NCI-H748 treated with DMSO at 0.1 percent for 48 hours (cell line): ENCODE measurements around the gene PRF1.
"Not testable (repeated sequence)": the region's sequence is repeated elsewhere in the genome, so short reads cannot be mapped to it uniquely, and the experiment has no call there.

Experiments used
- DNase-seq: peaks from one replicate; lab custom pipeline; 2025; lab: John Stamatoyannopoulos, UW

The PRF1 gene

DNA sequence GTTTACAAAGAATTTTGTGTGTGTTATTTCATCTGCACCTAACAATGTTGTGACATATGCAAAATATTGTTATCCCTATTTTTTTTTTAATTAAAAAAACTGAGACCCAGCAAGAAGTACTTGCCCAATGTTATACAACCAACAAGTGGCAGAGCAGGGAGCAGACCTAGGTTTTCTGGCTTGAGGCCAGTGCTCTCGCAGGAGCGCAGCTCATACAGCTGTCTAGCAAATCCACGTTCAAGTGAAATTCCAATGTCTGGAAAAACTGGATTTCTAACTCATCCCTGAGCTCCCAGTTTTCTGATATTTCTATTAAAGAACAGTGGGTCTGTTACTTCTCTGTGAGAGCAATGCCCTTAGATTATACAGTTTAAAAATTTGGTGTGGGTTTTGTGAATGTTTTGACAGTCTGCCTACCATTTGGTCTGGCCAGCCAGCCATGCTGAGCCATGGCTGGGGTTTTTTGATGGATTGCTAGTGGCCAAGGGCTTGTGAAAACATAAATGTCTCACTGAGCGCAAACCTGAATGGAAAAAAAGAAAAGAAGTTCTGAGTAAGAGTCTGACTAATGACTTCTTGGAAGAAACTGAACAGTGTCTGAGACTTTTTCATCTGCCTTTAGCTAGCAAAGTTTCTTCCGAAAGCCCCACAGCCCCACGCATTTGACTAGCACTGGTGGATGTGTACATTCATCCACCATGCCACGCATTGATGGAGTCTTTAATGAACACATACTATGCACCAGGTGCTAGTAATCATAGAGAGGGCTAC lies 15.4 kb upstream of the PRF1 start:
- DNase-seq = no peak

DNA sequence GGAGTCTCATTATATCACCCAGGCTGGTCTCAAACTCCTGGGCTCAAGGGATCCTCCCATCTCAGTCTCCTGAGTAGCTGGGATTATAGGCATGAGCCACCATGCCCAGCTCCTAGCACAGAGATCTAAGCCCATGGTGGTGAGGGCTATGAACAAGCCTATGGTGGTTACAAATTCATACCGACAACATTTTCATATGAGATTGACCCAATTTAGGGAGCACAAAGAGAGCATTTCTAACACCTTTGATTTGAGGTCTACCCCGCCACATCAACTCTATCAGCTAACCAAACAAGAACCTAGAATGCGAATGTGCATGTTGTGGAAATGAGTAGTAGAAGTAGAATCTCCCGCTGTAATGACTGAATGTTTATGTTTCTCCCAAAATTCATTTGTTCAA lies 14.2 kb upstream of the PRF1 start:
- no peak for DNase-seq

DNA sequence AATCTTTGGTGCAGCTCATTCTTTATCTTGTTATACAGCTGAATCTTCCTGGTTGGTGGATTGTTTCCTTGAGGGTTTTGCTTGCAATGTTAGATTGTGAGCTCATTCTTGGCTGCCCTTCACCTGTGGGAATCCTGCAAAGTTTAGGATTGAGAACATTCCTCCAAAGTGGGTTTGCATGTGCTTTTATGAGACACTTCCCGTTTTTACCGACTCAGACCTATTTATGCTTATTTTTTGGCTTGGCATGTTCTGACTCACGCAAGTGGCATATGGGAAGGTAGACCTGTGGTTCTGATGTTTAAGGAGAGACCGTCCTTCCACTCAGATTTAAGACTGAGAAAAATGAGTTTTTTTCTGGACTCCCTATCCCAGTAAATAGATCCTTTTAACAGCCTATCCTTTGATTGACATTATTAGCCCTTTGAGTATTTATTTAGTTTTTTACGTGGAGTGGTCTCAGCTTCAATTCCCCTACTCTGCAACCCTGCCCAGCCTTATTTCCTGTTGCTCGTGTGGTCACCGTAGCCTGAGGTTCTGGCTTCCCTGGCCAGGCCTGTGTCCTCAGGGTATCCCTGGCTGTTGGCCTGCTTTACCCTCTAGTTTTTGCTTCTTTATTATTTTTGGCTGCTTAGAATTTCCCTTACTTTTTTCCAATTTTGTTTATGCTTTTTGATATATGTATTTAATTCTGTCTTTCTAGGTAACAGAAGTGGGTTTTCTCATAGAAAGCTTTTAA lies 13.4 kb upstream of the PRF1 start:
- no peak for DNase-seq

DNA sequence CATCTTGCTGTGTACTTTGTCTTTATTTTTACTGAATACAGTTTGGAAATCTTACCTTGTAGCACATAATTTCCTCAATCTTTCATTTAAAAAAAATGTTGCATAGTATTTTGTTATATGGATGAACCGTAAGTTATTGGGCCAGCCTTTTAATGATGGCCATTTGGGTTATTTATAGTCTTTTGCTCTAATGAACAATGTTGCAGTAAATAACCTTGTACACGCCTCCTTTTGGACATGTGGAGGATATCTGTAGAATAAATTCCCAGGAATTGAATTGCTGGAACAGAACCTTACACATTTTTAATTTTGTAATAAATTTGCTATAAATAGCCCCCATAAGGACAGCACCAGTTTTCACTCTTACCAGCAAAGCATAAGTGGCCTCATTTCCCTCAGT lies 12.7 kb upstream of the PRF1 start:
- DNase-seq = no peak

DNA sequence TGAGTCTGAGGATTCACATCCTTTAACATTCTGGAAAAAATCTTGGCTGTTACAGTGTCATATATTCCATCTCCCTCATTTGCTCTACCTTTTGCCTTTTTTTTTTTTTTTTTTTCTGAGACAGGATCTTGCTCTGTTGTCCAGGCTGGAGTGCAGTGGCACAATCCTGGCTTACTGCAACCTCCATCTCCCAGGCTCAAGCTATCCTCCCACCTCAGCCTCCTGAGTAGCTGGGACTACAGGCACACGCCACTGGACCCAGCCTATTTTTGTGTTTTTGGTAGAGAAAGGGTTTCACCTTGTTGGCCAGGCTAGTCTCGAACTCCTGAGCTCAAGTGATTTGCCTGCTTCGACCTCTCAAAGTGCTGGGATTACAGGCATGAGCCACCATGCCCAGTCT lies 11.8 kb upstream of the PRF1 start:
- DNase-seq = not testable (repeated sequence)

DNA sequence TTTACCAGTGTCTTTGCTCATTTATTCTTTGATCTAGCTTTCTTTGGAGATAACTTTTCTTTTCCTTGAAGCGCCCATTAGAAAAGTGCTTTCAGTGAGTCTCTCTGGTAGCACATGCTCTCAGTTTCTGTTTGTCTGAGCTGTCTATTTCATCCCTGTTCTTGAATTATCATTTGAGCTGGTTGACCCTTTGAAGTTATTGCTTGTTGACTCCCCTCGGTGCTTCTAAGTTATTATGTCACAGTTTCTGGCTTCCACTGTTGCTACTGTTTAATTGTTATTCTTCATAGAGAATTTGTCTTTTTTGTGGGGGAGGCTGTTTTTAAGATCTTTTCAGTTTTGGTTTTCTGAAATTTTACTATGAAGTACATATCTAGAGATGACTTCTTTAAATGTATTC lies 11.4 kb upstream of the PRF1 start:
- DNase-seq = no peak

DNA sequence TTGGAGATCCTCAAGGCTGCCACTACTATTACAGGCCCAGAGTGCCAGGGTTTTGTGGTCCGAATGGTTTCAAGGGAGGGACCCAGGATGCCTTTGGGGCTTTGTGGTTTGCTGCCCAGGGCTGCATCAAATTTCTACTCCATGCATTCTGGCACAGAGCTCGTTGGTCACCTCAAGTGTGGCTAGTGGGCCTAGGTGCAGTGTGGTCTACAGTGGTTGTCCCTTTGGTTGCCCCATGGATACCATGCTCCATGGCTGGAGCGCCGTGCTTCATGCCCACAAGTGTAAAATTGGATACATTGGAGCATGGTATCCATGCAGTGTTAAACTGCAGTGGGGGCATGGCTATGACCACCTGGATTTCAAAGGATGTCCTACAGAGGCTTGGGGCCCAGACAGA lies 5.4 kb upstream of the PRF1 start:
- no peak for DNase-seq

DNA sequence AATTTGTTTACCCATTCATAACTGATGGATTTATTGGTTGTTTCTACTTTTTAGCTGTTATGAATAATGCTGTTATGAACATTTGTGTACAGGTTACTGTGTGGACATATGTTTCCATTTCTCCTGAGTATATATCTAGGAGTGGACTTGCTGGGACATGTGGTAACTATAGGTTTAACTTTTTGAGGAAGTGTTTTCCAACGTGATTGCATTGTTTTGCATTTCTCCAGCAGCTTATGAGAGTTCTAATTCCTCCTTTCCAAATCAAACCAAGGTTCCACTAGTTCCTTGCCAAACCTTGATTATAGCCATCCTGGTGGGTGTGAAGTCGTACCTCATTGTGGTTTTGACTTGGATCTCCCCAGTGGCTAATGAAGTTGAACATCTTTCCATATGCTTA lies 2.6 kb upstream of the PRF1 start:
- no peak for DNase-seq

DNA sequence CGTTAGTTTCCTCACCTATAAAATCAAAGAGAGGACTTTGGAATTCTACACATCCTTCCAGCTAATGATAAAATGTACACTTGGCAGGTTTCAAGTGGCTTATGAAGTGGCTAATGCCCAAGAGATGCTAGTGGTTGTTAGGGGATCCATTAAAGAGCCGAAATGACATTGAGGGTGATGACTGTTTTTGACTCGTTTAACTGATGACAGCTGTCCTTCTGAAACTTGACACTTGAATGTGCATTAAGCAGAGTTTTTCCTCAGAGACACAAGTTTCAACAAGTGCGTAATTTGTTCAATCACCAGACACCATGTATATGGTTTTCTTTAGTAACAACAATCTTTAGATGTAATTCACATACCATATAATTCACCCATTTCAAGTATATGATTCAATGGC lies 1.6 kb upstream of the PRF1 start:
- DNase-seq = no peak

DNA sequence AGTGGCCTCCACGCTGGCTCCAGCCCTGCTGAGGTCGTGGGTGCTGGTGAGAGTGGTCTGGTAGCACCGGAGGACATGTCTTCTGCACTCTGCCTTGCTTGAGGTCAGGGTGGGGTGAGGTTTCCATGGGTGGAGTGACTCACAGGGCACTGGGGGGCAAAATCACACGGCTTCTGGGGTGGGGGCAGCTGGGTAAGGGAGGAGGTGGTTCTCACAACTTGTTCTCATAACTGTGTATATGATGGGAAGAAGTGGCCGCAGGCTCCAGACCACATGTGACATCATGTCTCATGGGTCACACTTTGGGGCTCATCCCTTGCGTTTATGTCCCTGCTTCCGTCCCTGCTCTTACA lies 884 bp upstream of the PRF1 start:
- DNase-seq = no peak

DNA sequence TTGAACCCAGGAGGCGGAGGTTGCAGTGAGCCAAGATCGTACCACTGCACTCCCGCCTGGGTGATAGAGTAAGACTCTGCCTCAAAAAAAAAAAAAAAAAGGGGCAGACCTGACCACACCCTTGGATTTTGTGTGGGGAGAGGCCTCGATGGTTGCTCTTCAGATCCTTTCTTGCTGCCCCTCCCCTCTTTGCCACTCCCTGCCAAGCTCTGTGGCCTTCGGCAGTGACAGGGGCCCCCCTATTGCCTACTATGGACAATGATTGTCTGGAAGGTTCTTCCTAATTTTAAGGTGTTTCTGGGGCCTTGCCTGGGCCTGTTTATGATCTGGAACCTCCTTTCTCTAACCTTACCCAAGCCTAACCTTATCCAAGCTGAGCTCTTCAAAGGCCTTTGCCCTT lies 795 bp downstream of the PRF1 start:
- DNase-seq = no peak

DNA sequence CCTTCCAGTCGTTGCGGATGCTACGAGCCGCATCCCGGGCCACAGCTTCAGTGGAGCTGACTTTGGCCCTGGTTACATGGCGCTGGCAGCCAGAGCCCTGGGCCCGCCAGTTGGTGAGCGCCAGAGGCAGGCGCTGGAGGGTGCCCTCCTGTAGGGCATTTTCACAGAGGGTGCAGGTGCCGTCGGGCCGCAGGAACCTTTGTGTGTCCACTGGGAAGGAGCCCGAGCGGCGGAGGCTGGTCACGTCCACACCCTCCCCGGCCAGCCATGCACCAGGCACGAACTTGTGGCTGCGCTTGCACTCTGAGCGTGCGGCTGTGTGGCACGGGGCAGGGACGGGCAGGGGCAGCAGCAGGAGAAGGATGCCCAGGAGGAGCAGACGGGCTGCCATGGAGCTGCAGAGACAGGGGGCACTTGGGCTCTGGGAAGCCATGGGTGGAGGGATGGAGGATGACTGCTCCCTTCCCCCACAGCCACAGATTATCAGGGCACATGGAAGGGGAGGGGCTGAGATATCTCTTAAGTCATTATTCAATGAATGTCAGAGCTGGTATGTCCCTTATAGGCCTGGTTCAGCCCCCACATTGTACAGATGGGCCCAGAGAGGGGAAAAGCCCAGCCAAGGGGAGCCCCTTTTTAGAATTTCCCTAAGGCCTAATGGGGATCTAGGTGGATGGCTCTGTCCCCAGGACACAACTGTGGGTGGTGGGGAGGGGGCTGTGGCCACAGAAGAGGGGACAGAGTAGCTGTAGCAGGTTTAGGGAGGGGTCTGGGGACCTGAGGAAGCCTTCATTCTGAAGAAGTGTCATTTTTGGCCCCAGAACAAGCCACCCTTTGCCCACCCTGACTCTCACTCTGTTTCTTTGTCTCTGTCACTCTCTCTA lies 1.8 kb downstream of the PRF1 start:
- DNase-seq = no peak

DNA sequence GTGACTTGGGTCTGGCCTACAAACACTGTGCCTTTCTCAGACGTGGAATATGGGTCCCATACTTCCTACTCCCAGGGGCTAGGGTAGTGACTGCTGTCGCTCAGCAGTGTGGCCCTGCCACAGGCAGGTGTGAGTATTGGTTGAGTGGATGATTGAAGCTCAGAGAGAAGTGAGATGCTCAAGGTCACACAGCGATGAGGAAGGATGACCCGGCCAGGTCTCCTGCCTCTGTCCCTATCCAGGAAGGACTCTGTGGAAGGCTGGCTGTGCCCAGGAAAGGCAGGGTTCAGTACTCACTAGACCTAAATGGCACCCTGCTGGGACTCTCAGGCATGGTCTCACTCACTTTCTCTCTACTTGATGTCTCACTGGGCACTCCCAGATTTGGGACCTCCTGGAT lies 2.8 kb downstream of the PRF1 start:
- no peak for DNase-seq

DNA sequence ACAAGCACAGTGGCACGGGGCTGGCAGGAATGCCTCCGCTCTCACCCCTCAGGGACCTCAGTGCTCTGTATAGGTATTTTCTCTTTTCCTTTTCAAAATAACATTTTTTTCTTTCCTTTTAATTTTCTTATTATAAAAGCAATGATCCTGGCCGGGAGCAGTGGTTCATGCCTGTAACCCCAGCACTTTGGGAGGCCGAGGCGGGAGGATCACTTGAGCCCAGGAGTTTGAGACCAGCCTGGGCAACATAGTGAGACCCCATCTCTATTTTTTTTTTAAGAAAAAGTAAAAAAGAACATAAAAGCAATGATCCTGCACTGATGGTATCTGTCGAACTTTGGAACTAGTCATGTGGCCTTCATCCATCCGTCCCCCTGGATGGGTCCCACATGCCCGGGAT lies 3.2 kb downstream of the PRF1 start:
- no peak for DNase-seq

DNA sequence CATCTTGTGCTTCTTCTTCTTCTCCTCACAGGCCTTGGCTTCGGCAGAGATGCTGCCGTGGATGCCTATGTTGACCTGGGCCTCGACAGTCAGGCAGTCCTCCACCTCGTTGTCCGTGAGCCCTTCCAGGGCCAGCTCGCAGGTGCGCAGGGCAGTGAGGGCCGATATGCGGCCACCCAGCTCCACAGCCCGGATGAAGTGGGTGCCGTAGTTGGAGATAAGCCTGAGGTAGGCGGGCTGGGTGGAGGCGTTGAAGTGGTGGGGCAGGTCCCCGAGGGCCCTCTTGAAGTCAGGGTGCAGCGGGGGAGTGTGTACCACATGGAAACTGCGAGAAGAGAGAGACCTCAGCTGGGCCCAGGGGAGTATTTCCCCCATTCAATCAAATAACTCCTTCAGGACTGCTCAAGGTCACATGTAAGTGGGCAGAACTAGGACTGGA lies 3.7 kb downstream of the PRF1 start:
- DNase-seq = no peak

DNA sequence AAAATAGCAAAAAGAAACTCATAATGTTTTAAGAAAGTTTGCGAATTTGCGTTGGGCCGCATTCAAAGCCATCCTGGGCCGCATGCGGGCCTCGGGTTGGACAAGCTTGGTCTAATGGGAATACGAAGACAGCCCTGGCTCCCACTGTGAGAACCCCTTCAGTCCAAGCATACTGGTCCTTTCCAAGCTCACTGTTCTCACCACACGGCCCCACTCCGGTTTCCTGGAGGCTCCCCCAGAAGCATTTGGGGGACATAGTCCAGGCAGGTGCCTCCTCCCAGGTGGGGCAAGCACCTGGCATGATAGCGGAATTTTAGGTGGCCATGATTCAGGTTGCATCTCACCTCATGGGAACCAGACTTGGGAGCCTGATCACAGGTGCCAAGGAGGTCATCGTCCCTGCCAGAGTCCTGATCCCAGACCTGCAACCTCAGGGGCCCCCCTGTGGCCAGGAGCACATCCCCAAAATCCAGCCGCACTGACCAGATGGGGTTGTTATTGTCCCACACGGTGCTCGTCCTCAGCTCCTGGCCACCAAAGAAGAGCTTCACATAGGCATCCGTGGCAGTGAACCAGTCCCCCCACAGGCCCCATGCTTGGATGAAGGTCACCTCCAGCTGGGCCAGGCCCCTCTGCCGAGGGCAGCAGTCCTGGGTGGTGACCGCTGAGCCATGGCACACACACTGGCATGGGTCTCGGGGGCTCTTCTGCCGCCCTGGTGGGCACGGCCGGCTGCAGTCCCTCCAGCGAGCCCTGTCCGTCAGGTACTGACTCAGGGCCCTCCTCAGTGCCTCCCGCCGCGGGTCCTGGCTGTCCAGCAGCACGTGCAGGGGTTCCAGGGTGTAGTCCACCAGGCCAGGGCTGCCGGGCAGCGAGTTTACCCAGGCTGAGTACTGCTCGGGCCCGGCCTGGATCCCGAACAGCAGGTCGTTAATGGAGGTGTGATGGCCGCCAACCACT lies 4.4 kb downstream of the PRF1 start:
- no peak for DNase-seq

DNA sequence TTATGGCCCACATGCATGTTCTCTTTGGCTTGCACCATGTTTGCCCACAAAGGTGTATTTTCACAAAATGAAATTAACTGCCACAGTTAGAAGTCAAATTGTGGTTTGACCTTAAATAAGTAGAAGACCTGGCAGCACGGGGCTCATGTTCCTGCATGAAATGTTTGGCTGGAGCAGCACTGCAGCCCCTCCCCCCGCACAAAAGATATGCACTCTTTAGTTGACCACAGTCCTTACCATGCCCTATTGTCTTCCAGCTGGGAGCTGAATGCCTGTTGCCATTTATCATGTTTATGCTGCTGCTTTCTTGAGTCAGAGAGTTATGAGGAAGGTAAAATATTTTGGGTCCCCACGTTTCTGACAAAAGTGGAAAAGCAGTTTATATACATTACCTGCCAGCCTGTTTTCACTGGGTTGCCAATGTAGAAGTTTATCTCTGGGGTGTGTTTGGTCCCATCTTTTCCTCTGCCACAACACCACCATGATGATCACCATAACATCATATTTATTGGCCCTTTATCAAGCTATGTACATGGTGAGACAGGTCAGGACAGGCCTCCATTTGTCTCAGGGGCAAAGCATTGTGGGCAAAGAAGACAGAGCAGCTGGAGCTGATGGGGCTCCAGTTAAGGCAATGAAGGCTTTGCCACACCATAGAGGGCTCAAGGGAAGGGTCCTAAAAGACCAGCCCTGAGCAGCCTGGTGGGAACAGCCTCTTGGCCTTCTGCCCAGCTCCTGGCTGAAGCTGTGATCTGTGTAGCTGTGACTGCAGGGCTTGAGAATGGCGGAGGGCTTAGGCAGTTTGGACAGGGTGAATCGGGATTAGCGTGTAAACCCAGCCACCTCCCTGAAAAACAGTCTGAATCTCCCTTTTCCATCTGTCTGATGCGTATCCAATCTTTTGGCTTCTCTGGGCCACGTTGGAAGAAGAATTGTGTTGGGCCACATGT lies 5.4 kb downstream of the PRF1 start:
- DNase-seq = no peak

DNA sequence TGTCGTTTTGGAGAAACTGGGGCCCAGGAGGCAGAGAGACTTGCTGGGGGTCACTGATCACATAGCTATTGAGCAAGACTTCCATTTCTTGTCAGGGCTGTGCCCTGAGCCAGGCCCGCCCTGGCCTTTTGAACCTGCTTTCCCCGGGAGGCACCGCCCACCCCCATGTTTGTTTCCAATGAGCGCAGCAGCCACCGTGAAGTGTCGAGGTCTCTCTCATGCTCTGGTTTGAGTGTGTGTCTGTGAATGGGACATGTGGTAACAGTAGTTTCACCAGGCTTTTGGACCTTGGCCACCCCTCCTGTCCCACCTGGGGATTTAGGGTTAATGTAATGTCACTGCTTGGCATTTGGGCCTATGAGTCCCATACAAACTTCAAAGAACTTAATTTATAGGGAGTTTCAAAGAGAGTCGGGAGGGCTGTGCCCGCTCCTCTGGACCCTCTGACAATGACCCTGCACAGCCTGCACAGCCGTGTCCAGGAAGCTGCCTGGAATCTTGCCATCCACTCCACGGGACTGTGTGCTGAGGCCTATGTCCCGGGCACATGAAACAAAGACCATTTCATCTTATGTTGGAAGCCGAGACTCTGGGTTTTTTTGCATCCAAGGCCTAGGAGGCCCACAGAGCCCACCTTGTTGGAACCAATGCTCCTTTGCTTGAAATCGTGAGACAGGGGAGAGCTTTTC lies 6.3 kb downstream of the PRF1 start:
- DNase-seq = no peak

DNA sequence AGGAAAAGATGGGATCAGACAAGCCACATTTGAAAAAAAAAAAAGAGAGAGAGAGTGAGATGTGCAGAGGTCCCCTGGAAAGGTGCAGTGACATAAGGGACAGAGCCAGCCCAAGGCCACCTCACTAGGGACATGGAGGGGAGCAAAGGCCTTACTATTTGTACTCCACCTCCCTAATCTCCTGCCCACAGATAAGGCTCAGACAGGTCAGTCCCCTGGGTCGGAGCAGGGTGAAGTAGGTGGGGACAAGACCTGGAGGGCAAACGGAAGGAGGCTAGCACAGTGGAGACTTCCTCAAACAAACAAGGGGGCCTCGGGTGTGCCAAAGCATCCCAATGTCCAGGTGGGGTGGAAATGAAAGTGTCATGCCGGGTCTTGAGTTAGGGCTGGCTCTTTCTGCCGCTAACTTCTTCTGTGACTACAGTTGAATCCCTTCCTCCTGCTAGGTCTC lies 7.0 kb downstream of the PRF1 start:
- DNase-seq = no peak

DNA sequence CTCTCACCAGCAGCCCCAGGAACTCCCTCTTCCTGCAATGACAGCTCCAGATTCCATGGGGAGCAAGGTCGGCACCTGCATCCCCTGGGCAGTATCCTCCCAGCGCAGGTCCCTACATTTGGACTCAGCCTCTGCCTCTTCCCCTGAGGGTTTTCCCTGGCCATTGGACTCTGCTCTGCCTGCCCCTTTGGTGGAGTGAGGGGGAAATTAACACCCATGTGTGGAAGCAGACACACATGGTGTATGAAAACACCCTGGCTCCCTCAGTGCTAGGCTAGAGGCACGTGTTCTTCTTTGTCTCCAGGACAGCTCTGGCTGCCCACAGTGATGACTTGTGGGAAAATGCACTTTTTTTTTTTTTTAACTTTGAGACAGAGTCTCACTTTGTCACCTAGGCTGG lies 8.4 kb downstream of the PRF1 start:
- DNase-seq = no peak
